NCI-H1048 (cell line): ENCODE data around the gene USP15.
"Not testable (repeated sequence)": the region's sequence is repeated elsewhere in the genome, so short reads cannot be mapped to it uniquely, and the experiment has no call there.

Experiments used
- DNase-seq: peaks from one replicate; lab custom pipeline; 2025; lab: John Stamatoyannopoulos, UW

Gene USP15

DNA sequence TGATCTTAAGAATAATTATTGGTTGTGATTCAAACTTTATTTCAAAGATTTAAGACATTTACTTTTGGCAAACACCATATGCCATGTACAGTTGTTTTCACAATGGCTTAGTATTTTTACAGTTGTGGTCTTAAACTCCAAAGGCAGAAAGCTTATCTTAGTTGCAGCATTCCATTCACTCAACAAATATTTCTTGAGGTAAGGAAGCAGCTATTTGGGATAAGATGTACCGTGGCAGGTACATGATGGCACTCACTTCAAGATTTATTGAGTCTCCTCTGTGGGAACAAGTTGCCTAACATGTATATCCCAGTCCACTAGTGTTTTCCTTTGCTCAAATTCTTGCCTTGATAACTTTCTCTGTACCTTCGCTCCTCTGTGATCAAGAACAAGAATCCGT is 198.4 kb downstream of the USP15 start:
- no peak for DNase-seq

GRCh38 chr12:62459976-62460375 is 199.8 kb downstream of the USP15 start:
- no peak for DNase-seq

- not testable (repeated sequence) for DNase-seq
Observed at GRCh38 chr12:62461171-62461837, 201.1 kb downstream of the USP15 start.

- DNase-seq, result not testable (repeated sequence)
Observed at GRCh38 chr12:62463252-62463651, 203.0 kb downstream of the USP15 start.
